Measurements from ENCODE around the gene PACRG. TPM values are rescaled to one million over a fixed set of nuclear protein-coding genes. Genes with fewer than 3 reads are reported as not detected.
A peak's percentile ranks its signal among the peaks of the same experiment; 100 is the strongest.

PACRG gene
- total RNA-seq, 1 experiment from 2014 or later = 0.26 TPM

GRCh38 chr6:163099621-163100171 is 371.9 kb downstream of the PACRG start:
- Histone ChIP-seq H2AFZ (ENCODE audit: low read length) (no peak overlapping the region), H2AK5ac (ENCODE audit: insufficient read length, low read length) (no peak overlapping the region), H4K91ac (ENCODE audit: insufficient read length, low read depth, low read length) (peak overlapping the region; percentile 54), H3K9ac (ENCODE audit: extremely low read depth, insufficient read length, low read length) (no peak overlapping the region), H3T11ph (ENCODE audit: low read length) (no peak overlapping the region), H3K4me1 (ENCODE audit: insufficient read depth, low read length) (peaks cover 3% of the 10 kb centered on the region), H3K79me1 (ENCODE audit: insufficient read depth, low read depth, low read length, poor library complexity, severe bottlenecking) (no peaks in the 10 kb centered on the region), H3K27me3 (ENCODE audit: insufficient read depth, low read length) (no peaks in the 10 kb centered on the region), H4K8ac (replicated peaks; ENCODE audit: insufficient read length, low read depth, low read length) (no peak overlapping the region), H3K56ac (ENCODE audit: insufficient read length, low read depth, low read length) (no peak overlapping the region), H3K14ac (ENCODE audit: insufficient read depth, low read length) (no peak overlapping the region), H3K27ac (ENCODE audit: insufficient read length, low read depth, low read length) (no peak overlapping the region), H2BK120ac (ENCODE audit: low read depth, low read length, poor library complexity, severe bottlenecking) (no peak overlapping the region), H3K18ac (ENCODE audit: insufficient read length, low read depth, low read length) (peak overlapping the region; percentile 50), H2BK12ac (ENCODE audit: insufficient read length, low read depth, low read length) (no peak overlapping the region), H3K4me2 (ENCODE audit: insufficient read depth, insufficient read length, low read length) (no peak overlapping the region), H4K5ac (ENCODE audit: insufficient read length, low read depth, low read length) (no peak overlapping the region), H3K4ac (ENCODE audit: low read depth, low read length) (no peak overlapping the region), H3K79me2 (ENCODE audit: insufficient read depth, low read length) (no peaks in the 10 kb centered on the region), H2BK15ac (ENCODE audit: low read depth, low read length) (no peak overlapping the region), H2BK5ac (ENCODE audit: insufficient read length, low read length) (no peak overlapping the region), H2BK20ac (ENCODE audit: low read depth, low read length, poor library complexity, severe bottlenecking) (no peak overlapping the region), H3K9me3 (ENCODE audit: control insufficient read depth, low read depth, low read length) (no peaks in the 10 kb centered on the region), H3K23ac (ENCODE audit: insufficient read length, low read depth, low read length) (no peak overlapping the region), H4K20me1 (ENCODE audit: control insufficient read depth, insufficient read depth, insufficient read length) (no peaks in the 10 kb centered on the region), H3K23me2 (ENCODE audit: insufficient read length, low read depth, low read length, poor library complexity, severe bottlenecking) (no peaks in the 10 kb centered on the region)
- no peak for TF ChIP-seq CTCF (conservative IDR thresholded peaks at IDR 0.05)
- peak; percentile 85 for DNase-seq
- Mint-ChIP-seq H3K4me3 (no peak overlapping the region), H3K27ac (0 out of 7 replicates have a peak overlapping the region, but pooled peaks of 2 of the 3 experiments have one; percentile 36 to 79), H3K27me3 (ENCODE audit: low read depth) (peaks cover 9% of the 10 kb centered on the region), H3K4me1 (peaks cover 31 to 35% of the 10 kb centered on the region in 2 experiments), H3K9me3 (peaks cover 13 to 14% of the 10 kb centered on the region in 2 experiments), H3K36me3 (ENCODE audit: insufficient read depth in 1 of 3, low read depth in 3 of 3) (peaks cover 8 to 20% (median 10%) of the 10 kb centered on the region in 3 experiments)
- no CpG with 5 or more reads among the region's 27 CpGs for WGBS (ENCODE audit: extremely low coverage, insufficient read length, low lambda C conversion rate)
